Stomach (tissue), 4 donors: ENCODE data around the gene ATXN2L.

Experiments used
- EP300 ChIP-seq: sonication (generic); formaldehyde crosslinking; IDR thresholded peaks from one replicate; pipeline ENCODE4 v1.6.1; 2017; ENCODE audit warnings: antibody characterized with exemption
- POLR2A ChIP-seq, 4 donors: fragments of 450-650 bp; IDR thresholded peaks; one replicate each; pipeline ENCODE4 v1.6.1; 2016; ENCODE audit warnings: antibody characterized with exemption in 4 of 4, control low read depth in 2 of 4, mild to moderate bottlenecking in 1 of 4, moderate library complexity in 1 of 4
- POLR2AphosphoS5 ChIP-seq, 3 donors: sonication (generic); formaldehyde crosslinking; IDR thresholded peaks; one replicate each; pipeline ENCODE4 v1.6.1; 2016; ENCODE audit warnings: antibody characterized with exemption in 3 of 3
- TF ChIP-seq, protein P1 (sequence below), 7 experiments: fragments of 450-650 bp in 4 of 7; fragments of 200-600 bp in 3 of 7; sonication (generic) in 3 of 7; IDR thresholded peaks; one replicate each; pipeline ENCODE4 v1.5.1; 2016 to 2019; ENCODE audit warnings: antibody characterized with exemption in 7 of 7, control low read depth in 2 of 7, mild to moderate bottlenecking in 1 of 7

DNA sequence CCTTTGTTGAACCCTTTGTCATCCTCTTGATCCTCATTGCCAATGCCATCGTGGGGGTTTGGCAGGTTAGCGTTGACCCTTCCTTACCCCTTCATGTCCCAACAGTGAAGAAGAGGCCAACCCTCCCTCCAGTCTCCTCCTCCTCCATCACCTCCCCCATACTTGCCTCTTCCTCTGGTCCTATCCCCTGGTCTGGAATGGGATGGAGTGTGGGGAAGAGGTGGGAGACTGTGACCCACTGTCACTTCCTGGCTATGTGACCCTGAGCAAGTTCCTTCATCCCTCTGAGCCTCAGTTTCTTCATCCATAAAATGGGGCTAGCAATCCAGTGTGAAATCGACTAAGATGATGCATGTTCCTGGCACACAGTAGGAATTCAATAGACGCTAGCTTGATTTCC, 58.2 kb downstream of the ATXN2L start:
- TF ChIP-seq, protein P1, sequence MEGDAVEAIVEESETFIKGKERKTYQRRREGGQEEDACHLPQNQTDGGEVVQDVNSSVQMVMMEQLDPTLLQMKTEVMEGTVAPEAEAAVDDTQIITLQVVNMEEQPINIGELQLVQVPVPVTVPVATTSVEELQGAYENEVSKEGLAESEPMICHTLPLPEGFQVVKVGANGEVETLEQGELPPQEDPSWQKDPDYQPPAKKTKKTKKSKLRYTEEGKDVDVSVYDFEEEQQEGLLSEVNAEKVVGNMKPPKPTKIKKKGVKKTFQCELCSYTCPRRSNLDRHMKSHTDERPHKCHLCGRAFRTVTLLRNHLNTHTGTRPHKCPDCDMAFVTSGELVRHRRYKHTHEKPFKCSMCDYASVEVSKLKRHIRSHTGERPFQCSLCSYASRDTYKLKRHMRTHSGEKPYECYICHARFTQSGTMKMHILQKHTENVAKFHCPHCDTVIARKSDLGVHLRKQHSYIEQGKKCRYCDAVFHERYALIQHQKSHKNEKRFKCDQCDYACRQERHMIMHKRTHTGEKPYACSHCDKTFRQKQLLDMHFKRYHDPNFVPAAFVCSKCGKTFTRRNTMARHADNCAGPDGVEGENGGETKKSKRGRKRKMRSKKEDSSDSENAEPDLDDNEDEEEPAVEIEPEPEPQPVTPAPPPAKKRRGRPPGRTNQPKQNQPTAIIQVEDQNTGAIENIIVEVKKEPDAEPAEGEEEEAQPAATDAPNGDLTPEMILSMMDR (IDR thresholded peaks at IDR 0.05) = no peak
- TF ChIP-seq EP300 (no peak), POLR2A (IDR thresholded peaks at IDR 0.05) (no peak), POLR2AphosphoS5 (IDR thresholded peaks at IDR 0.05) (no peak)
